Measurements from ENCODE around the gene FBXL14. TPM values are rescaled to one million over a fixed set of nuclear protein-coding genes. Genes with fewer than 3 reads are reported as not detected.

FBXL14 gene
- total and polyA plus RNA-seq, 2 of the 13 experiments (the other 11 are each of a cell fraction or from before 2014, with no cell fraction given): 7.0 to 7.4 TPM

DNA sequence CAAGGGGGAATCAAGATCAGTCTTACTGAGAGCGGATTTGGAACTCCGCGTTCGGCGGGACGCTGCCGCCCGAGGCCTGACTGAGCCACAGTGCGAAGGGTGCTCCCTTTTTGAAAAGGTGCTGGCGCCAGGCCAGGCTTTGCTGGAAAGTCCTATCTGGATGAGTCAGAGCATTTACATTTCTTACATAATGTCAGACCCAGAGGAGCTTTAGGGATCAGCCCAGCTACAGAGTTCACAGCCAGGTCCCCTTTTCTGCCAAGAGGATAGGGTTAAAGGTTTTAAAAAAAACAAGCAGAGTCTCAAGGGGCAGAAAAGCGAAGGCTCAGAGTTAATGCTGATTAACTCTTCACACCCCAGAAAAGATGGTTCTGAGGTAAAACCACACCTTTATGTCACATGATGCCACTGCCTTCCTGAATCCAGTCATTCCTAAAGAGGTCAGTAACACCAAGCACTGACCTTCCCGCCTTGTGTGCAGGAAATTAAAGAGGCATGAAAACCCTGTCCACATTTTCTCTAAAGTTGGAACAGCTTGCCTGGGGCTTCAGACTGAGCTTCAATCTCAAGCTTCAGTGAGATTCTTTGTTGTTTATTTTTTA lies 11.7 kb upstream of the FBXL14 start (continued):
- TF ChIP-seq, protein P1, sequence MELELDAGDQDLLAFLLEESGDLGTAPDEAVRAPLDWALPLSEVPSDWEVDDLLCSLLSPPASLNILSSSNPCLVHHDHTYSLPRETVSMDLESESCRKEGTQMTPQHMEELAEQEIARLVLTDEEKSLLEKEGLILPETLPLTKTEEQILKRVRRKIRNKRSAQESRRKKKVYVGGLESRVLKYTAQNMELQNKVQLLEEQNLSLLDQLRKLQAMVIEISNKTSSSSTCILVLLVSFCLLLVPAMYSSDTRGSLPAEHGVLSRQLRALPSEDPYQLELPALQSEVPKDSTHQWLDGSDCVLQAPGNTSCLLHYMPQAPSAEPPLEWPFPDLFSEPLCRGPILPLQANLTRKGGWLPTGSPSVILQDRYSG (CRISPR knock-in tag; IDR thresholded peaks at IDR 0.05): no peak
- no peak for TF ChIP-seq DMTF1 (CRISPR knock-in tag; IDR thresholded peaks at IDR 0.05)
- TF ChIP-seq SALL1 (CRISPR knock-in tag; IDR thresholded peaks at IDR 0.05): peak; percentile 62
- TF ChIP-seq, protein P2, sequence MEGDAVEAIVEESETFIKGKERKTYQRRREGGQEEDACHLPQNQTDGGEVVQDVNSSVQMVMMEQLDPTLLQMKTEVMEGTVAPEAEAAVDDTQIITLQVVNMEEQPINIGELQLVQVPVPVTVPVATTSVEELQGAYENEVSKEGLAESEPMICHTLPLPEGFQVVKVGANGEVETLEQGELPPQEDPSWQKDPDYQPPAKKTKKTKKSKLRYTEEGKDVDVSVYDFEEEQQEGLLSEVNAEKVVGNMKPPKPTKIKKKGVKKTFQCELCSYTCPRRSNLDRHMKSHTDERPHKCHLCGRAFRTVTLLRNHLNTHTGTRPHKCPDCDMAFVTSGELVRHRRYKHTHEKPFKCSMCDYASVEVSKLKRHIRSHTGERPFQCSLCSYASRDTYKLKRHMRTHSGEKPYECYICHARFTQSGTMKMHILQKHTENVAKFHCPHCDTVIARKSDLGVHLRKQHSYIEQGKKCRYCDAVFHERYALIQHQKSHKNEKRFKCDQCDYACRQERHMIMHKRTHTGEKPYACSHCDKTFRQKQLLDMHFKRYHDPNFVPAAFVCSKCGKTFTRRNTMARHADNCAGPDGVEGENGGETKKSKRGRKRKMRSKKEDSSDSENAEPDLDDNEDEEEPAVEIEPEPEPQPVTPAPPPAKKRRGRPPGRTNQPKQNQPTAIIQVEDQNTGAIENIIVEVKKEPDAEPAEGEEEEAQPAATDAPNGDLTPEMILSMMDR (CRISPR knock-in tag; IDR thresholded peaks at IDR 0.05): no peak
- TF ChIP-seq, protein P3, sequence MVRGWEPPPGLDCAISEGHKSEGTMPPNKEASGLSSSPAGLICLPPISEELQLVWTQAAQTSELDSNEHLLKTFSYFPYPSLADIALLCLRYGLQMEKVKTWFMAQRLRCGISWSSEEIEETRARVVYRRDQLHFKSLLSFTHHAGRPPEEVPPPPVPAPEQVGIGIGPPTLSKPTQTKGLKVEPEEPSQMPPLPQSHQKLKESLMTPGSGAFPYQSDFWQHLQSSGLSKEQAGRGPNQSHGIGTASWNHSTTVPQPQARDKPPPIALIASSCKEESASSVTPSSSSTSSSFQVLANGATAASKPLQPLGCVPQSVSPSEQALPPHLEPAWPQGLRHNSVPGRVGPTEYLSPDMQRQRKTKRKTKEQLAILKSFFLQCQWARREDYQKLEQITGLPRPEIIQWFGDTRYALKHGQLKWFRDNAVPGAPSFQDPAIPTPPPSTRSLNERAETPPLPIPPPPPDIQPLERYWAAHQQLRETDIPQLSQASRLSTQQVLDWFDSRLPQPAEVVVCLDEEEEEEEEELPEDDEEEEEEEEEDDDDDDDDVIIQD (CRISPR knock-in tag; IDR thresholded peaks at IDR 0.05; ENCODE audit: low read depth): no peak
- TF ChIP-seq TBL1XR1 (IDR thresholded peaks at IDR 0.05; ENCODE audit: borderline replicate concordance, low read length, partially characterized antibody): peak; percentile 32
- TF ChIP-seq NCOA2 (CRISPR knock-in tag; IDR thresholded peaks at IDR 0.05): peak; percentile 36; the same call in 1 of the 2 replicates
- TF ChIP-seq ZBTB8A (CRISPR knock-in tag; IDR thresholded peaks at IDR 0.05; ENCODE audit: borderline replicate concordance, low read depth): no peak
- TF ChIP-seq RFXANK (CRISPR knock-in tag; IDR thresholded peaks at IDR 0.05): no peak
- no peak for TF ChIP-seq FOXP1 (IDR thresholded peaks at IDR 0.05)
- 0 out of 2 replicates have a peak, but pooled peaks have one; percentile 11 for TF ChIP-seq FOXP1 (CRISPR knock-in tag; IDR thresholded peaks at IDR 0.05)
- no peak for TF ChIP-seq ZNF501 (CRISPR knock-in tag; IDR thresholded peaks at IDR 0.05)
- TF ChIP-seq ZNF441 (CRISPR knock-in tag; IDR thresholded peaks at IDR 0.05; ENCODE audit: borderline replicate concordance): peak; percentile 95
- TF ChIP-seq MAFK (conservative IDR thresholded peaks at IDR 0.05 in 1 of 2, IDR thresholded peaks at IDR 0.05 in 1 of 2; ENCODE audit: low read length in 2 of 2): no peak
- TF ChIP-seq RAD21 (CRISPR knock-in tag; IDR thresholded peaks at IDR 0.05): no peak
- TF ChIP-seq NONO (IDR thresholded peaks at IDR 0.05): no peak
- TF ChIP-seq NONO (CRISPR knock-in tag; conservative IDR thresholded peaks at IDR 0.05): no peak
- TF ChIP-seq, protein P4, sequence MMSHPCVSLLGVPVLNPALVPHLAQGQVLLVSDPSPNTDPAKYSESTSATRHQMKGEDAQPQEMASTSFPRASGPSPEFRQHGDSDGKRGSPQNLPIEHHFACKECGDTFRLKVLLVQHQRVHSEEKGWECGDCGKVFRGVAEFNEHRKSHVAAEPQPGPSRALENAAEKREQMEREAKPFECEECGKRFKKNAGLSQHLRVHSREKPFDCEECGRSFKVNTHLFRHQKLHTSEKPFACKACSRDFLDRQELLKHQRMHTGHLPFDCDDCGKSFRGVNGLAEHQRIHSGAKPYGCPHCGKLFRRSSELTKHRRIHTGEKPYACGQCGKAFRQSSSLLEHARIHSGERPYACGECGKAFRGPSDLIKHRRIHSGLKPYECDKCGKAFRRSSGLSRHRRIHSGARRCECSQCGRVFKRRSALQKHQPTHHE (CRISPR knock-in tag; IDR thresholded peaks at IDR 0.05; ENCODE audit: borderline replicate concordance): no peak
- TF ChIP-seq TFE3 (CRISPR knock-in tag; IDR thresholded peaks at IDR 0.05): peak; percentile 67; the same call in 1 of the 2 replicates
- TF ChIP-seq, protein P5, sequence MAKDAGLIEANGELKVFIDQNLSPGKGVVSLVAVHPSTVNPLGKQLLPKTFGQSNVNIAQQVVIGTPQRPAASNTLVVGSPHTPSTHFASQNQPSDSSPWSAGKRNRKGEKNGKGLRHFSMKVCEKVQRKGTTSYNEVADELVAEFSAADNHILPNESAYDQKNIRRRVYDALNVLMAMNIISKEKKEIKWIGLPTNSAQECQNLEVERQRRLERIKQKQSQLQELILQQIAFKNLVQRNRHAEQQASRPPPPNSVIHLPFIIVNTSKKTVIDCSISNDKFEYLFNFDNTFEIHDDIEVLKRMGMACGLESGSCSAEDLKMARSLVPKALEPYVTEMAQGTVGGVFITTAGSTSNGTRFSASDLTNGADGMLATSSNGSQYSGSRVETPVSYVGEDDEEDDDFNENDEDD (CRISPR knock-in tag; IDR thresholded peaks at IDR 0.05; ENCODE audit: borderline replicate concordance): peak; percentile 24; the same call in 1 of the 2 replicates

All from HepG2 (cell line).